K562 (cell line): Measurements from ENCODE around the gene NUF2. TPM values are rescaled to one million over a fixed set of nuclear protein-coding genes. Genes with fewer than 3 reads are reported as not detected.

Source experiments
- ATAC-seq: fragments of 200-7000 bp; cut with Tn5 transposase; 3 replicates; pipeline ENCODE4 v1.9.1; 2020; ENCODE audit warnings: moderate library complexity
- BruUV-seq: library from RNA; stranded (reverse); fragments of 400-500 nt; replicated peaks from 2 replicates; lab custom pipeline; 2021; lab: Mats Ljungman, UMichigan
- CTCF ChIA-PET: fragments of 300-600 bp; formaldehyde crosslinking; extraction: SDS; loops from one replicate; lab custom pipeline; 2021; ENCODE audit warnings: low intra/inter-chr PET ratio; lab: Yijun Ruan, JAX
- POLR2A ChIA-PET: fragments of 300-600, 350-650 bp; sonication (Branson Sonifier 250); formaldehyde crosslinking; extraction: SDS; loops from one replicate; lab custom pipeline; 2021; ENCODE audit warnings: antibody characterized with exemption, inconsistent platforms; lab: Yijun Ruan, JAX
- DNase-seq, 4 experiments: peaks; one replicate each; pipeline versions ENCODE4 v3.0.0 to v3.0.0-alpha.2; 2011 to 2018; ENCODE audit warnings: low spot score in 3 of 4, mixed read lengths in 3 of 4; ENCODE audit errors: extremely low read depth in 1 of 4
- FAIRE-seq: peaks from 2 replicates; lab custom pipeline; 2011; peaks lifted over from hg19 to GRCh38; lab: Jason Lieb, UNC
- H2AFZ ChIP-seq: 2 replicates; pipeline ENCODE4 v1.6.0; 2011; ENCODE audit warnings: low read depth, low read length, control low read depth, inconsistent platforms
- H3K27ac ChIP-seq: fragments of 200-600 bp; 3 replicates; pipeline ENCODE4 v1.8.0; 2011; ENCODE audit warnings: low read depth, mild to moderate bottlenecking, control low read depth, inconsistent platforms, low read length, moderate library complexity, mixed read lengths; ENCODE audit errors: extremely low read depth
- H3K27me3 ChIP-seq, 2 experiments: fragments of 300-600 bp in 1 of 2; 2 replicates in 1 of 2; 3 replicates in 1 of 2; pipeline versions ENCODE4 v1.6.0 to v1.8.0; 2011; ENCODE audit warnings: inconsistent platforms in 2 of 2, low read length in 2 of 2, mild to moderate bottlenecking in 1 of 2, mixed read lengths in 1 of 2, moderate library complexity in 1 of 2; ENCODE audit not compliant: control insufficient read depth in 2 of 2, insufficient read depth in 2 of 2
- H3K36me3 ChIP-seq: fragments of 300-600 bp; 3 replicates; pipeline ENCODE4 v1.8.0; 2011; ENCODE audit warnings: mild to moderate bottlenecking, low read length, inconsistent platforms; ENCODE audit not compliant: control insufficient read depth, insufficient read depth
- H3K4me1 ChIP-seq, 2 experiments: fragments of 200-600 bp in 1 of 2; replicated peaks in 1 of 2; 2 replicates in 1 of 2; 3 replicates in 1 of 2; pipeline versions ENCODE4 v1.5.1 to v1.8.0; 2011; ENCODE audit warnings: inconsistent platforms in 2 of 2, low read length in 2 of 2, mild to moderate bottlenecking in 1 of 2, mixed read lengths in 1 of 2, moderate library complexity in 1 of 2; ENCODE audit not compliant: control insufficient read depth in 2 of 2, insufficient read depth in 2 of 2
- H3K4me2 ChIP-seq: 2 replicates; pipeline ENCODE4 v1.6.1; 2011; ENCODE audit warnings: low read length, control low read depth, inconsistent platforms, mixed read lengths; ENCODE audit not compliant: insufficient read depth
- H3K4me3 ChIP-seq: fragments of 200-600 bp; sonication (generic), shearing (Covaris generic); 2 replicates; pipeline ENCODE4 v1.5.1; 2016; ENCODE audit warnings: control low read depth, inconsistent platforms
- H3K79me2 ChIP-seq: fragments of 200-600 bp; 3 replicates; pipeline ENCODE4 v1.8.0; 2011; ENCODE audit warnings: low read length, inconsistent platforms; ENCODE audit not compliant: control insufficient read depth, insufficient read depth
- H3K9ac ChIP-seq, 2 experiments: 2 replicates each; pipeline versions ENCODE4 v1.6.0 to v1.6.1; 2011; ENCODE audit warnings: low read depth in 2 of 2, low read length in 2 of 2, control low read depth in 1 of 2, inconsistent platforms in 1 of 2, mild to moderate bottlenecking in 1 of 2, mixed read lengths in 1 of 2; ENCODE audit not compliant: insufficient read depth in 1 of 2
- H3K9me1 ChIP-seq: one replicate; pipeline ENCODE4 v1.6.0; 2011; ENCODE audit warnings: inconsistent platforms, mild to moderate bottlenecking, low read length, moderate library complexity; ENCODE audit not compliant: control insufficient read depth, insufficient read depth
- H3K9me3 ChIP-seq: replicated peaks from 2 replicates; pipeline ENCODE4 v1.5.1; 2011; ENCODE audit warnings: low read depth, low read length, inconsistent platforms; ENCODE audit not compliant: control insufficient read depth, insufficient read depth
- H4K20me1 ChIP-seq: replicated peaks from 2 replicates; pipeline ENCODE4 v1.6.1; 2011; ENCODE audit warnings: low read length, inconsistent platforms, mixed read lengths; ENCODE audit not compliant: control insufficient read depth, insufficient read depth
- BACH1 ChIP-seq: fragments of 200-800 bp; sonication (Bioruptor generic); IDR thresholded peaks from 2 replicates; pipeline ENCODE4 v1.6.1; 2016; ENCODE audit warnings: missing genetic modification characterization, missing compliant biosample characterization
- DACH1 ChIP-seq: fragments of 450-650 bp; IDR thresholded peaks from 2 replicates; pipeline ENCODE4 v1.6.1; 2018; ENCODE audit not compliant: partially characterized antibody
- DDX20 ChIP-seq: fragments of 450-650 bp; IDR thresholded peaks from 2 replicates; pipeline ENCODE4 v1.6.1; 2016; ENCODE audit warnings: missing genetic modification characterization, low read depth, mild to moderate bottlenecking, missing compliant biosample characterization, moderate library complexity
- FOXK1 ChIP-seq: sonication (generic); formaldehyde crosslinking; IDR thresholded peaks from 2 replicates; pipeline ENCODE4 v1.8.0; 2022; ENCODE audit warnings: missing genetic modification reagents, mild to moderate bottlenecking, borderline replicate concordance
- FOXK2 ChIP-seq, 2 experiments: fragments of 450-650 bp; IDR thresholded peaks in 1 of 2; conservative IDR thresholded peaks in 1 of 2; 2 replicates each; pipeline ENCODE4 v1.6.1; 2016; ENCODE audit warnings: low read depth in 2 of 2, mild to moderate bottlenecking in 1 of 2
- HOXB6 ChIP-seq: fragments of 250-450 bp; sonication (Bioruptor Pico); IDR thresholded peaks from 2 replicates; pipeline ENCODE4 v1.5.1; 2022; ENCODE audit warnings: mild to moderate bottlenecking, borderline replicate concordance
- MTF1 ChIP-seq: fragments of 250-450 bp; sonication (Bioruptor Pico); IDR thresholded peaks from 2 replicates; pipeline ENCODE4 v1.9.0; 2021; ENCODE audit warnings: moderate library complexity, mild to moderate bottlenecking, inconsistent platforms, borderline replicate concordance
- NR1H2 ChIP-seq: sonication (generic); formaldehyde crosslinking; IDR thresholded peaks from 2 replicates; pipeline ENCODE4 v1.4.0; 2020; ENCODE audit warnings: mild to moderate bottlenecking, missing genetic modification reagents
- NUFIP1 ChIP-seq: fragments of 450-650 bp; IDR thresholded peaks from 2 replicates; pipeline ENCODE4 v1.6.1; 2018; ENCODE audit not compliant: partially characterized antibody
- PHF8 ChIP-seq: fragments of 200-600 bp; sonication (generic); IDR thresholded peaks from 2 replicates; pipeline ENCODE4 v1.6.1; 2012; ENCODE audit warnings: mixed run types, mild to moderate bottlenecking, inconsistent platforms, low read length, moderate library complexity, borderline replicate concordance
- POLR2AphosphoS5 ChIP-seq: IDR thresholded peaks from 2 replicates; pipeline ENCODE4 v1.6.1; 2011; ENCODE audit warnings: mild to moderate bottlenecking, low read depth, low read length, moderate library complexity; ENCODE audit not compliant: control insufficient read depth, insufficient read depth
- SETDB1 ChIP-seq: IDR thresholded peaks from one replicate; pipeline ENCODE4 v1.6.1; 2012; ENCODE audit warnings: low read length, control low read depth, inconsistent platforms
- SRSF9 ChIP-seq: fragments of 200-400 bp; formaldehyde crosslinking; IDR thresholded peaks from 2 replicates; pipeline ENCODE4 v1.6.1; 2017; ENCODE audit warnings: low read depth, low read length, borderline replicate concordance
- WGBS: fragments of 100-300 bp; shearing (Covaris generic); methylation state at CpG from one replicate; pipeline ENCODE4 v1.1.6; 2016; ENCODE audit warnings: low coverage, mixed read lengths; ENCODE audit not compliant: insufficient coverage; ENCODE audit errors: missing lambda C conversion rate; 5-methylcytosine and 5-hydroxymethylcytosine counted together
- in situ Hi-C: fragments of 300-500 bp; cut with MboI; formaldehyde crosslinking; loops from 4 replicates; pipeline ENCODE4 v1.15.0; 2018; ENCODE audit warnings: inconsistent platforms, mixed read lengths
- intact Hi-C: fragments of 100-400 bp; cut with micrococcal nuclease; formaldehyde crosslinking; loops from 2 replicates; pipeline ENCODE4 v1.14.2; 2022
- polyA plus RNA-seq, 8 experiments: library from polyadenylated mRNA; depleted of rRNA in 4 of 8; stranded (reverse) in 5 of 8; unstranded in 3 of 8; fragments of >200 nt; fragmentation: Nextera tagmentation in 2 of 8; fragmentation: Illumina TruSeq in 1 of 8; extraction: Ambion mirVana in 2 of 8; extraction: Trizol in 1 of 8; gene quantifications; 2 replicates each; pipeline versions ENCODE4 v1.2.1 to v1.2.3, GENCODE V29; 2011 to 2014; ENCODE audit warnings: inconsistent platforms in 1 of 8, missing spikeins in 1 of 8
- total RNA-seq, 7 experiments: library from RNA; depleted of rRNA in 6 of 7; stranded (reverse); fragments of >200 nt in 6 of 7; fragmentation: Illumina TruSeq in 2 of 7; extraction: Trizol in 2 of 7; gene quantifications; 2 replicates each; pipeline versions ENCODE4 v1.2.1 to v1.2.3, GENCODE V29; 2011 to 2021; ENCODE audit warnings: low replicate concordance in 1 of 7
- TF ChIP-seq, protein P1 (sequence below): fragments of 250-450 bp; sonication (Bioruptor Pico); IDR thresholded peaks from 2 replicates; pipeline ENCODE4 v1.8.0; 2021; ENCODE audit warnings: borderline replicate concordance, mild to moderate bottlenecking, moderate library complexity; ENCODE audit not compliant: poor library complexity, severe bottlenecking
- TF ChIP-seq, protein P2 (sequence below): fragments of 250-450 bp; sonication (Bioruptor Pico); IDR thresholded peaks from 2 replicates; pipeline ENCODE4 v1.4.0; 2020; ENCODE audit warnings: mild to moderate bottlenecking
- TF ChIP-seq, protein P3 (sequence below): sonication (generic); formaldehyde crosslinking; IDR thresholded peaks from 2 replicates; pipeline ENCODE4 v1.9.0; 2022; ENCODE audit warnings: mild to moderate bottlenecking, missing genetic modification reagents
- TF ChIP-seq, protein P4 (sequence below): fragments of 250-450 bp; sonication (Bioruptor Pico); IDR thresholded peaks from 2 replicates; pipeline ENCODE4 v1.5.0; 2021; ENCODE audit warnings: mild to moderate bottlenecking, borderline replicate concordance

The NUF2 gene
- total and polyA plus RNA-seq, 9 of the 15 experiments (the other 6 are each of a cell fraction or from before 2014, with no cell fraction given): 42.5 to 90.0 (median 60.3) TPM

DNA sequence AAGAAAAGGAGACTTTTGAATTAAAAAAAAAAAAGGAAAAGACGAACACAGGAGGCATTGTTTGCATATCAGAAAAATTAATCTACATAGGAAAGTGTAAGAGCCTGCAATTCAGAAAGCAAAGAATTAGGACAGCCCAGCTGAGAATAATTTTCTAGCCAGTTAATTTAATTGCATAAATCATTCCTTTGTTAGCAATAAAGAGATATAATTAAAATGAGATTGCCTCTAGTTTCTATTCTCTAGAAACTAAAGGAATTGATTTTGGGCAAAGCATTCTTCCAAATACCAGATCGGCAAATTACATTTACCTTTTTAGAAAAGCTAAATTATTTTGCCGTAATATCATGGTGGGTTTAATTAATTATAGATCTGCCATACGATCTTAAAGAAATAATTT, 46.0 kb downstream of the NUF2 start:
- FAIRE-seq: no peak
- 2% methylated on average over 4 of the region's 4 CpGs for WGBS
- no peak for ATAC-seq
- TF ChIP-seq MTF1 (CRISPR knock-in tag) (no peak), PHF8 (no peak), BACH1 (no peak), HOXB6 (CRISPR knock-in tag) (no peak), DDX20 (tag) (no peak), POLR2AphosphoS5 (no peak), FOXK2 (conservative IDR thresholded peaks at IDR 0.05 in 1 of 2, IDR thresholded peaks at IDR 0.05 in 1 of 2; ENCODE audit: low read depth in 2 of 2) (no peak), NUFIP1 (no peak), SETDB1 (no peak), FOXK1 (CRISPR knock-in tag) (no peak), DACH1 (no peak), NR1H2 (no peak), SRSF9 (no peak)
- TF ChIP-seq, protein P1, sequence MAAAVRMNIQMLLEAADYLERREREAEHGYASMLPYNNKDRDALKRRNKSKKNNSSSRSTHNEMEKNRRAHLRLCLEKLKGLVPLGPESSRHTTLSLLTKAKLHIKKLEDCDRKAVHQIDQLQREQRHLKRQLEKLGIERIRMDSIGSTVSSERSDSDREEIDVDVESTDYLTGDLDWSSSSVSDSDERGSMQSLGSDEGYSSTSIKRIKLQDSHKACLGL (CRISPR knock-in tag): no peak
- TF ChIP-seq, protein P2, sequence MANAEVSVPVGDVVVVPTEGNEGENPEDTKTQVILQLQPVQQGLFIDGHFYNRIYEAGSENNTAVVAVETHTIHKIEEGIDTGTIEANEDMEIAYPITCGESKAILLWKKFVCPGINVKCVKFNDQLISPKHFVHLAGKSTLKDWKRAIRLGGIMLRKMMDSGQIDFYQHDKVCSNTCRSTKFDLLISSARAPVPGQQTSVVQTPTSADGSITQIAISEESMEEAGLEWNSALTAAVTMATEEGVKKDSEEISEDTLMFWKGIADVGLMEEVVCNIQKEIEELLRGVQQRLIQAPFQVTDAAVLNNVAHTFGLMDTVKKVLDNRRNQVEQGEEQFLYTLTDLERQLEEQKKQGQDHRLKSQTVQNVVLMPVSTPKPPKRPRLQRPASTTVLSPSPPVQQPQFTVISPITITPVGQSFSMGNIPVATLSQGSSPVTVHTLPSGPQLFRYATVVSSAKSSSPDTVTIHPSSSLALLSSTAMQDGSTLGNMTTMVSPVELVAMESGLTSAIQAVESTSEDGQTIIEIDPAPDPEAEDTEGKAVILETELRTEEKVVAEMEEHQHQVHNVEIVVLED (CRISPR knock-in tag): no peak
- TF ChIP-seq, protein P3, sequence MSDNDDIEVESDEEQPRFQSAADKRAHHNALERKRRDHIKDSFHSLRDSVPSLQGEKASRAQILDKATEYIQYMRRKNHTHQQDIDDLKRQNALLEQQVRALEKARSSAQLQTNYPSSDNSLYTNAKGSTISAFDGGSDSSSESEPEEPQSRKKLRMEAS (CRISPR knock-in tag): no peak
- TF ChIP-seq, protein P4, sequence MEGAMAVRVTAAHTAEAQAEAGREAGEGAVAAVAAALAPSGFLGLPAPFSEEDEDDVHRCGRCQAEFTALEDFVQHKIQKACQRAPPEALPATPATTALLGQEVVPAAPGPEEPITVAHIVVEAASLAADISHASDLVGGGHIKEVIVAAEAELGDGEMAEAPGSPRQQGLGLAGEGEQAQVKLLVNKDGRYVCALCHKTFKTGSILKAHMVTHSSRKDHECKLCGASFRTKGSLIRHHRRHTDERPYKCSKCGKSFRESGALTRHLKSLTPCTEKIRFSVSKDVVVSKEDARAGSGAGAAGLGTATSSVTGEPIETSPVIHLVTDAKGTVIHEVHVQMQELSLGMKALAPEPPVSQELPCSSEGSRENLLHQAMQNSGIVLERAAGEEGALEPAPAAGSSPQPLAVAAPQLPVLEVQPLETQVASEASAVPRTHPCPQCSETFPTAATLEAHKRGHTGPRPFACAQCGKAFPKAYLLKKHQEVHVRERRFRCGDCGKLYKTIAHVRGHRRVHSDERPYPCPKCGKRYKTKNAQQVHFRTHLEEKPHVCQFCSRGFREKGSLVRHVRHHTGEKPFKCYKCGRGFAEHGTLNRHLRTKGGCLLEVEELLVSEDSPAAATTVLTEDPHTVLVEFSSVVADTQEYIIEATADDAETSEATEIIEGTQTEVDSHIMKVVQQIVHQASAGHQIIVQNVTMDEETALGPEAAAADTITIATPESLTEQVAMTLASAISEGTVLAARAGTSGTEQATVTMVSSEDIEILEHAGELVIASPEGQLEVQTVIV (CRISPR knock-in tag): no peak
- Histone ChIP-seq H3K4me1 (no peaks in the 10 kb centered on the region), H3K9me3 (no peaks in the 10 kb centered on the region), H3K9me1 (no peaks in the 10 kb centered on the region), H4K20me1 (no peaks in the 10 kb centered on the region), H2AFZ (no peak overlapping the region), H3K4me3 (no peak overlapping the region), H3K27me3 (no peaks in the 10 kb centered on the region), H3K79me2 (no peaks in the 10 kb centered on the region), H3K27ac (no peak overlapping the region), H3K36me3 (no peaks in the 10 kb centered on the region), H3K9ac (no peak overlapping the region), H3K4me2 (no peak overlapping the region)
- no TSS peak for BruUV-seq
- no peak for DNase-seq
- POLR2A ChIA-PET: interaction anchor here (1.0 kb wide), 1 partner anchor 26 kb away, joined by 3 read pairs; no protein-coding TSS in a partner anchor
- CTCF ChIA-PET: no interaction called here
- intact Hi-C loops: no loop called here
- in situ Hi-C loops: no loop called here
